GM18909 (cell line): Measurements from ENCODE around the gene TMEM61.
"Not testable (repeated sequence)": the region's sequence is repeated elsewhere in the genome, so short reads cannot be mapped to it uniquely, and the experiment has no call there.

Experiments used
- ATAC-seq: cut with Tn5 transposase; IDR thresholded peaks from one replicate; pipeline ENCODE4 v1.9.1; 2021; ENCODE audit warnings: mild to moderate bottlenecking; ENCODE audit not compliant: unreplicated experiment, poor library complexity

TMEM61 gene

DNA sequence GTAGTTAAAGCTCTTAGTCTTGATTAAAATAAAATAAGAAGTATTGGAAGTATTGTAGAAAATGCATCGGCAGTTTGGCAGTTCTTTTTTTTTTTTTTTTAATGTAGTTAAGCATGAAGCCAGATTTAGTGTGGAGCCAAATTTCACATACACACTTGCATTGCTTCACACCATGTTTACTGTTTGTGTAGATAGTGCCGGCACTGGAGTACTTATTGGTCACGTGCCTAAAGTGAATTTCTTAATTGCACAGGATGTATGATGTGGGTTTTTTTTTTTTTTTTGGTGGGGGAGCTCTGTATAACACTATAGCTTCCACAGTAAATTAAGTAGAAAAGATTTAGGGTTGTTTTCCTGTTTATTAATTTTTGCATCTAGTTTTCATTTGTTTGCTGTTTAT is 21.2 kb upstream of the TMEM61 start:
- no peak for ATAC-seq

DNA sequence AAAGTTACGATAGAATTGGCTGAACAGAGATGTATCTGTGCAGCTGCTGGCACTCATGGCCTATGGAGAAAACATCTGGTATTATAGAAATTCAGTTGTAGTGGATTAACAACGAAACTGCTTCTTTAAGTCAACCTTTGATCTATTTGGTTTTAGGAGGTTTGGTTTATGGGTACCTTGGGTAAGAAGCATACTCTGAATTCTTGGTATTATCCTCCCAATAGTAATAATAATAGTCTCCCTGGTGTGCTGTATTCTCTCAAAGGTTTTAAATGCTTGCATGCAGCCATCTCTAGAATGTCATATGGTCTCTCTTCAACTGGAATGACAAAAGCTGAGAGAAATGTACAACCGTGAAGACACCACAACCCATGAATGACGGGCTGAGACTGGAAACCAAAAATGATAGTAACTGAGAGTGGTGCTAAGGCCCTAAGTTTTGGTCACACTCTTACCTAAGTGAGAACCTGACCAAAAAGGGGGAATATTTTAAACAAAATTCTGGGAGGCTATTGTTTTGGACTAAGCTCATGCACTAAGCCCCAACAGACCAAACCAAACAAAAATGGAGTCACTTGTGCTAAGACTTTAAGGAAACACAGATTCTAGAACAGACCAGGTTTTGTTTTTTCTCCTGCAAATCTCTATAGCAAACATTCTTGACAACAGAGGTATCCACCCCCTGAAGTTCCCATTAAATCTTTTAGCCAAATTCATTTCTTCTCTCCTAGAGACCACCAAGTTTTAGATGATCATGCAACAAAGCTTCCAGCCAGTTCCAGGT is 17.6 kb upstream of the TMEM61 start:
- no peak for ATAC-seq

DNA sequence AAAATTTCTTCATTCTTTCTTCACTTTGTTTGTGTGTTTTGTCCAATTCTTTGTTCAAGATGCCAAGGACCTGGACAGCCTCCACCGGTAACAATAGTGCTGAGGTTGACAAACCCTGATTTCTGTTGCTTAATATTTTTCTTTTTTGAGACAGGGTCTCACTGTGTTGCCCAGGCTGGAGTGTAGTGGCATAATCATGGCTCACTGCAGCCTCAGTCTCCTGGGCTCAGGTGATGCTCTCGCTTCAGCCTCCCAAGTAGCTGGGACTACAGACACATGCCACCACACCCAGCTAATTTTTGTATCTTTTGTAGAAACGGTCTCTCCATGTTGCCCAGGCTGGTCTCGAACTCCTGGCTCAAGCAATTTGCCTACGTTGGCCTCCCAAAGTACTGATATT is 16.6 kb upstream of the TMEM61 start:
- ATAC-seq, result not testable (repeated sequence)

DNA sequence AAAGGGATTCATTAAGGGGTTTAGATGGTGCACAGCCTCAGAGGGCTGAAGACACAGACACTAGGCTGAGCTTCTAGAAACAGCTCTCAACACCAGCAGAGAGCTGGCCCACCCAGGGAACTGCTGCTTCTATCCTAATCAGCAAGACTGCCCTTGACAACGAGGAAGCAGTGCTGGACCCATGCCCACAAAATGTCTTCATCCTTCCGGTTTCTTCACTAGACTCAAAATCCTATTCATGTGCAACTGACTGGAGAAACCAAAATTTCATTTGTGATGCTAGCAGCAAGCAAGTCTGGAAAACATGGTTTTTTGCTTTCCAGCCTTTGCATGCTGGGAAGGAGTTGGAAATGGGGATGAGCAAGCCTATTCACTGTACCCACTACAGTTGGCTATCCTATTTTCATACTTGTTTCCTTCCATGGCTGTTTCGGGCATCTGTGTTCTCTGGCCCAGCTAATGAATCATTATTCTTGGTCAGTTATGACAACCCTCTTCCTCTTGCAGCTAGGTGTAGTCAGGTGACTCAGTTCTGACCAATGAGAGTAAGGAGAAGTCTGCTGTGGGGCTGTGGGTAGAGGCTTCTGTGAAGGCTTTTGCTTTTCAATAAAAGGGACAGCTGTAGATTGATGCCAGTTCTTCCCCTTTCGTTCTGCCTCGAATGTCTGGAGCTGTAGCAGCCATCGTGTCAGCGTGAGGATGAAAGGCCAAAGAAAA is 14.6 kb upstream of the TMEM61 start:
- peak; percentile 93 for ATAC-seq

DNA sequence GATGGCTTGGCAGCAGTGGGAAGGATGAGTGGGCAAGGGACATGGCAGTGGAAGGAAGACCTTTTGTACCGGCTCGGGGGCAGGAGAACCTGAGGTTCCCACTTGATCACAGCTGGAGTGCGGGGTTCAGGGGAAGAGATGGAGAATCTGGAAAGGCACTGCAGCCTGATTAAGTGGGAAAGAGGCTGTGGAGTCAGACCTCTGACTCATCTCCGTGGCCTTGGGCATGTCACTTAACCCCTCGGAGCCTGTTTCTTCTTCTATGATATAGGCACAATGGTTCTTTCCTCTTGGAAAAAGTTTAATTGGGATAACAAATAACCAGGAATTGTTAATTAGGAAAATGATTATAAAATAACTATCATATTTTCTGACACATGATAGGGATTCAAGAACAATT is 13.1 kb upstream of the TMEM61 start:
- no peak for ATAC-seq

DNA sequence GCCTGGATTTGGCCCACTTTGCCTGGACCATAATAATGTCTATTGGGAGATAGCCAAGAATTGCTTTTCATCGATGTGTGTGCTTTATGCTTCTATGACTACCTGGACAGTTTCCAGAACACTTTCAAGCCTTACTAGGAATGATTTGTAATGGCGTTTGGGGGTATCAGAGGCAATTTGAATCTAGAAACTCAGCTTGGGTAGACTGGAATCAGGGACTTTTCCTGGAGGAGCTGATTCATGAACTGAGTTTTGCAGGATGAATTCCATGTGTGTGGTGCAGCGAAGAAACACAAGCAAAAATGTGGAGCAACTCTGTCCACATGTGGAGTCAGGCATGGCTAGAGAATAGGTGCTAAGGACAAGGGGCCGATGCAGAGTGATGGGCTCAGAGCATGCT is 11.9 kb upstream of the TMEM61 start:
- no peak for ATAC-seq

DNA sequence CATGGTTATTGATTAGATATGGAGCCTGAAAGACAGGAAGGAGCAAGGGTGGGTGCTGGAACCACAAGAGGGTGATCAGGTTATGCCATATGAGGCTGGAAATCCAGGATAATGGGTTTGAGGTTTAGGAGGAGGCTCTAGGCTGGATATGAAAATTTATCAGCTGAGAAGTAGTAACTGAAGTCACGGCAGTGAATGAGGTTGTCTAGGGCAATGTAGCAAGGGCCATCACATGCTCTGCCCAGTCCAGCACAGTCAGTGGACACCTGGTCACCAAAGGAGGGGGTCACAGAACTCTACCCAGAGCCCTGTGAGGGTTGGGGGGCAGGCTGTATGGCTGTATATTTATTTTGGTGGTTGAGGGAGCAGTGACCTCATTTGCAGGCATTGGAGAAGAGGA is 10.5 kb upstream of the TMEM61 start:
- ATAC-seq, result no peak

DNA sequence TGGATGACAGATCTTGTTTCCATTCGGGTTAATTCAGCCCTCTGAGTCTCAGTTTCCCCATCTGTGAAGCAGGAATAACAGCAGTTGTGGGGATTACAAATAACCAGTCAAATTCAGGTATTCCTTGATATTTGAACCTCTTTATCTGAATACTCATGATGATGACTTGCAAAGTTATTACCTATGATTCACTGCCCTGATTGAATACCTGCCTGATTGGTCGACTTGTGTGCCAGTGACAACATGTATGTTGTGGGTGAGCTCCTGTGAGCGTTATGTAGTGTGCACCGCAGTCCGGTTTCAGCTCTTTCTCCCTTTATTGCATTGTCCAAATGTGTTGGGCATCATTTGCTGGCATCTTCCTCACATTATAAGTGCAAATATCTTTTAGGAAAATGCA is 9.5 kb upstream of the TMEM61 start:
- ATAC-seq, result no peak

DNA sequence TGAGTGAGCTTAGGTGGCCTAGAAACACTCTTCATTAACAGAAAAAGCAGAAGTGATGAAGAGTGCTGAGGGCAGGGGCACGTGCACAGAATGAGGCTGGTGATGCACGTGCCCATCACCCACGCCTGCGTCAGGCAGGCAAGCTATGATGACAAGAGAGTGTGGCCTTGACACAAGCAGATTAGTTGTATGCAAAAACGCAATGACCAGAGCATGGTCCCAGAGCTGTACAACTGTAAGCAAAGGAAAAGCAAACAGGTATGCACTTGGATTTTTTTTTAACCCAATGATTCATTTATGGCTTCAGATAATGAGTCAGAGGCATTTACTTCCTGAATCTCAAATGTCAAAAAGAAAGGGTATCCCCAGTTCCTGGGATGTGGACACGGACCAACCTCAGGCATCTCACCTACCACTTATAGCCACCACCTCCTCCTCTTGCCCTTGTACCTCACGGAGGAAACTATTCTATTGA is 9.1 kb upstream of the TMEM61 start:
- ATAC-seq, result peak; percentile 84

DNA sequence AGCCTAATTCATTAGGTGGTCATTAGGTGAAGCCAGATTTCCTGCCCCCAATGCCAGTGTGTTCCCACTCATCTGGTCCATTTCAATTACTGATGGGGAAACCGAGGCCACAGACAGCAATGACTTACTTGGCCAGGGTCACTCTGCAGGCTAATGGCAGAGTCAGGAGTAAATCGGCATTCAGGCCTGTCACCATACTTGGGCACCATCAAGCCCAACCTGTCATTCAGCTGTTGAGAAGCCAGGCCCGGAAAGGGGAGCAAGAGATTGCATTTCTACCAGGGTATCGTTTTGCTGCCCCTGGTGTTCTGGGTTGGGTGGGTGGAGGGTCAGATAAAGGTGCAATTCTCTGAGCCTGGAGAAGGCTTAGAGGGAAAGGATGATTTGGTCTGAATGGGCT is 8.0 kb upstream of the TMEM61 start:
- no peak for ATAC-seq

DNA sequence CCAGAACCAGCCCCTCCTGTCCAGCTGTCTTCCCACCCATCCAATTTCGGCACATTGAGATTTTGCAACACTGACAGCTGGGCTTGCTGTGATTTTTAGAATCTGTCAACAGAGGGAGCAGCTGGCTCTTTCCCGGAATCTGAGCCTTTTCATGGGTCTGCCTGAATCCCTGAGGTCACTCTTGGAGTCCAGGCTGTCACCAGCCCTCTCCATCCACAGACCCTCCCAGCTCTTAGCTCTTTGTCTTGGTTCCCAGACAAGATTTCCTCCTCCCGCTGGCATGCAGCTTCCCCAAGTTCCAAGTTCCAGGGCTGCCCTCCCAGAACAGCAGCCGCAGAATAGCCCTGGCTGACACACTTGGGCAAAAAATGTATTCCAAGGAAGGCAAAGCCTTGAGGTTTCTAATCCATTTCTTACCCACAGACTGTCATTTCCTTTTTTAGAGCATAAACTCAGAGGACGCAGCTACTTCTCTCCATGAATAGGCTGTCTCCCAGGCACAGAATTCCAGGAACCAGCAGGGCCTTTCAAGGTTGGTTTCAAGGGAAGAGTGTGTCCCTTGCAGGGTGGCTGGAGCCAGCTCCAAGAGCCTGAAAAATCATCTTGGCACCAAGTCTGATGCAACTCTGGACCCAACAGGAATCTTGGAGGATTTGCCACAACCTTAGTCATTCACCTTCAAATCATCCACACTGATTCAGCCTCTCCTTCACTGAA is 7.1 kb upstream of the TMEM61 start:
- no peak for ATAC-seq

DNA sequence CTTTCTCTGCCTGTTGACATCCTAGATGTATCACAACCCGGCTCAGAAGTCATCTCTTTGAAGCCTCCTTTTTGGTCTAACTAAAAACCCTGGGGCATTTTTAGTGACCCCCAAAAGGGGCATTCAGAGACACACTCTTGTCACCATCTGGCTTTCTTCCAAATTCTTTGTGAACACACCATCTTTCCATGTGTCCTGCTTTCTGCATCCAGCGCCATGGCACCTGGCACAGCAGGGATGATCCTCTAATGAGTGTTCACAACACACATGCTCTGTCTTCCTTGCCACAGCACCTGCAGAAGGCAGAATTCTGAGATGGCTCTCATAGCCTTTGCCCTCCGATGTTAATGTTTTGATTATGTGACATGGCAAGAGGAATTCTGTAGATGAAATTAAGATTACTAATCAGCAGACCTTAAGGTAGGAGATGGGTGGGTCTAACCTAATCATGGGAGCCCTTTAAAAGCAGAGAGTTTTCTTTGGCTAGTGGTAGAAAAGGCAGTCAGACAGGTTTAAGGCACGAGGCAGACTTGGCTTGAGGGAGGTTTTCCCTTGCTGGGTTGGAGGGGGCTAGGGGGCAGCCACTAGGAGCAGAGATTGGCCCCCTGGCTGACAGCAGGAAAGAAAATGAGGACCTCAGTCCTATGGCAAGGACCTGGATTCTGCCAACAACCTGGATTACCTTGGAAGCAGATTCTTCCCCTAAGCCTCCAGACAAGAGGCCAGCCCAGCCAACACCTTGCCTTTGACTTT is 4.9 kb upstream of the TMEM61 start:
- no peak for ATAC-seq

DNA sequence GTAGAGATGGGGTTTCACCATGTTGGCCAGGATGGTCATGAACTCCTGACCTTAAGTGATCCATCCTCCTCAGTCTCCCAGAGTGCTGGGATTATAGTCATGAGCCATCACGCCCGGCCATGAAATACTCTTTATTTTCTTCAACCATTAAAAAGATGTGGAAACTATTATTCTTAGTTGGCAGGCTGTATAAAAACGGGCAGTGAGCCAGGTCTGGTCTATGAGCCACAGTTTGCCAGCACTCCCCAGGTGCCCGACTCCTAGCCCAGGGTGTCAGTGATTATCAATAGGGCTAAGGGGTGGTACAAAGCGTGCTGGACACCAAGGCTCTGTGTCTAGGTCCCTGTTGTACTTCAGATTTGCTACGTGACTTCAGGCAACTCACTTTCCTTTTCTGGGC is 3.7 kb upstream of the TMEM61 start:
- ATAC-seq, result no peak

DNA sequence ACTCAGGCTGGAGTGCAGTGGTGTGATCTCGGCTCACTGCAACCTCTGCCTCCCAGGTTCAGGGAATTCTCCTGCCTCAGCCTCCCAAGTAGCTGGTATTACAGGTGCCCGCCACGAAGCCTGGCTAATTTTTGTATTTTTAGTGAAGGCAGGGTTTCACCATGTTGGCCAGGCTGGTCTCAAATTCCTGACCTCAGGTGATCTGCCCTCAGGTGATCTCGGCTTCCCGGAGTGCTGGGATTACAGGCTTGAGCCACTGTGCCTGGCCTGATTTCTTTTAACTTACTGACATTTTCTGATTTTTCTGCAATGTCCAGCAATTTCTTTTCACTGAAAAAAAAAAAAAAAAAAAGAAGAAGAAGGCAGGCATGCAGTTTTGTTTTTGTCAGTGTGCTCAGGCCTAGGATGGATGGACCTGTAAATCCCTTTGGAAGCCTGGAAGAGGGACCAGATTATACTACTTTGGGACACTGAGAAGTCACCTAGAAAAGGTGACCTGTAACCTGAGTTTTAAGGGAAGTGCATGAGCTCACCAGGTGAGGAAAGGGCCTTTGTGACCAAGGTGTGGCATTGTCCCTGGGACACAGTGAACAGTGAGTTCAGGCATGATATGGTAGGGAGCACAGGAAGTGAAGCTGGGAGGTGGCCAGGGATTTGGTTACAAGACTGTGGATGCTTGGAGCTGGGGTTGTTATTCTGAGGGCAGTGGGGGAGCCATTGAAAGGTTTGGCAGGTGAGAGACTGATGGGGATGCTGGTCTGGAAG is 2.7 kb upstream of the TMEM61 start:
- ATAC-seq, result no peak

DNA sequence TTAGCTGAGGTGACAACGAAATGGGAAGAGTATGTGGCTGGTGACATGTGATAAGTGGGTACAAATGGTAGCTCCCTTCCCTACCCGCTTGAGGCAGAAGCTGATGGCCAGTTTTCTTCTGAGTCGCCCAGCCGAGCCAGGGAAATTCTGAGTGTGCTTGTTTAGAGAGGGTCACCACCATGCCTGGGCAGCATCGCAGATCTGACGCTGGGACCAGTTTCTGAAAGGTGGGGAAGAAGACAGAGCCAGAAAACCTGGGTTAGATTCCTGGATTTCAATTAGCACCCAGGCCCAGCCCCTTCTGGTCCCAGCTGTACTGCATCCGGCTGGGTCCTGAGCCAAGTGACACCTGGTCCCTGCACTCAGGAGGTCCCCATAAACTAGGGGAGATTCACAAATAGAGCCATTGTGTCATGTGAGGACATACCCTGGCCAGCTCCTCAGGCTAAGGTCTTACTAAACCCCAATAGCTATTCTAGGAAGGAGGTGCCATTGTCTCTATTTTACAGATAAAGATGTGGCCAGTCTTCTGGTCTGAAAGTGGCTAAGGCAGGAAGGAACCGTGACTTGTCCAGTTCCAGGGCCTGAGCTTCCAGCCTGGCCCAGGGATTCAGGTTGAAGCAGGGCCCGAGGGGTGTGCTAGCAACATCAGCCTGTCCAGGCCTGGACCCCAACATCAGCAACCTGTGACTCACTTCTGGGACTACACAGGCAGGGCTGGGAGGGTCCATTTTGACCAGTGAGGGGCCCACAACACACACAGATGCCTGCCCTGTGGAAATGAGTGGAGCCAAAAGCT is 1.7 kb upstream of the TMEM61 start:
- no peak for ATAC-seq

DNA sequence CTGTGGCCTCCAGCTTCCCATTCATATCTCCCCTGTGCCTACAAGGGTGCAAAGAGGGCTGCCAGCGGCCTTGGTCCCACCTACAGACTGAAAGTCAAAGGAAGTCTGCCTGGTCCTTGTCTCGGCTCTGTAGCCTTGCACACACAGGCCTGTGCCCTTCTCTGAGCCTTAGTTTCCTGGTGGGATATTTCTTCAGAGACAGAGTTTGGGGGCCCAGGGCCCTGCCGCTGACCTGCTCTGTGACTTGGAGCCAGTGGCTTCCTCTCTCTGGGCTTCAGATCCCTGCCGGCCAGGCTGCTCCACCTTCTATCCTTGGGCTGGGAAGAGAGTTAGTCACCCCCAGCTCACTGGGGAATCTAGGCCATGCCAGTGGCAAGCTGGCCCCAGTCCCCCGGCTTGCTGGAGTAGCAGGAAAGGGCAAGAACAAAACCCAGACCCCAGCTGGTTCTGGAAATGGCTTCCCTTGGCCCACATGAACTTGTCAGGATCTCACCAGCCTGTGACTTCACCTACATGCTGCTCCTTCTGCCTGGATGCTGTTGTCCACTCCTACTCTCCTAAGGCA is 1.0 kb upstream of the TMEM61 start:
- no peak for ATAC-seq

DNA sequence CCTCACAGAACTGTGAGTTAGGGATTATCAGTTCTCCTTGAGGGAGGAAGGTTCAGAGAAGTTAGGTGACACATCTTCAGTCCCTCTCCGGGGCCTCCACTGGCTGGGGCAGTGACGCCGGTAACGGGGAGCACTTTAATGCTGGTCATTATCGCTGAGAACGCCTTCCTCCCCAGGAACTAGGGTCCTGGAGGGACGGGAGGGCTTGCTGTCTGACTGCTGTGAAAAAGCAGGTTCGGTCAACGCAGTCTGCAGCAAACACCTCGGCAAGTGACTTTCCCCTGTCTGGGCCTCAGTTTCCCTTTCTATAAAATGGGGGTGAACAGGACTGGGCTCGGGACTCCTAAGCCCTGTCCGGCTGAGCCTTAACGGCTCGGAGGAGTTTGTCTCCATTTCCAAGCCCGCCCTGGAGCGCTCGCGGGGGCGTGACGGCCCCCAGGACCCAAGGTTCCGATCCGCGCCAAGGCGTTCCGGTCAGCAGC is 341 bp upstream of the TMEM61 start:
- no peak for ATAC-seq

DNA sequence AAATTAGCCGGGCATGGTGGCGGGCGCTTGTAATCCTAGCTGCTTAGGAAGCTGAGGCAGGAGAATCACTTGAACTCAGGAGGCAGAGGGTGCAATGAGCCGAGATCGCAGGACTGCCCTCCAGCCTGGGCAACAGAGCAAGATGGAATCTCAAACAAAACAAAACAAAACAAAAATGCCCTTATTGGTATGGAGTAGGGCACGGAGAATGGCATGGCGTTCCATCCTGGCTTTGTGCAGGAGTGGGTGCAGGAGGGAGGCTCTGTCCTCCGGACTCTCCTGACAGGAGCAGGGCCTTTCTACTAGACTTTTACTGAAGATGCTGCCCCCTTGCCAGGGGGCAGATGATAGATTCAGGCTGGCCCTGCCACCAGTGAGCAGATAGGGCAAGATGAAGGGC is 1.0 kb downstream of the TMEM61 start:
- ATAC-seq, result no peak

DNA sequence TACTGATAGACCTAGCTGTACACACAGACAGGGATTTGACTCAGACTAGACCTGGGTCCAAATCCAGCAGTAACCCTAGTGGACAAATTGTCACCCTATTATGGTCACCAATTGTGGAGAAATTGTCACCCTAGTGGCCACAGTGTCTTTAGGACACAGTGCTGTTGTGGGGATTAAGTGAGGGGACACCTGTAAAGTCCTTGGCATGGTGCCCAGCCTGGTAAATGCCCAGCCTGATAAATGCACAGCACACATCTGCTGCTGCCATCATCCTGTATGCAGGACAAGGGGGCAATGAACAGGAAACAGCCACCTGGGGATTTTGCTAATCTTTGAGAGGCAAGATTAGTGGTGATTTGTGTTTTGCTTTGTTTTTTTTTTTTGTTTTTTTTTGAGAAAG is 2.3 kb downstream of the TMEM61 start:
- ATAC-seq, result no peak
